Iris pigment epithelial cell (primary cell): Measurements from ENCODE around the gene DNAH17.

ENCODE experiments used
- DNase-seq: peaks from one replicate; pipeline ENCODE4 v3.0.0-alpha.2; 2011; ENCODE audit warnings: low read depth

Gene DNAH17

GRCh38 chr17:78494696-78495330 is 82.4 kb downstream of the DNAH17 start:
- no peak for DNase-seq

- DNase-seq: no peak
Observed at GRCh38 chr17:78493853-78494695, 83.1 kb downstream of the DNAH17 start.

GRCh38 chr17:78493450-78493849 is 83.7 kb downstream of the DNAH17 start:
- no peak for DNase-seq

GRCh38 chr17:78492116-78492799 is 84.9 kb downstream of the DNAH17 start:
- no peak for DNase-seq

GRCh38 chr17:78491236-78492115 is 85.7 kb downstream of the DNAH17 start:
- DNase-seq: no peak

GRCh38 chr17:78490673-78491072 is 86.5 kb downstream of the DNAH17 start:
- DNase-seq: no peak

GRCh38 chr17:78490156-78490555 is 87.0 kb downstream of the DNAH17 start:
- no peak for DNase-seq

GRCh38 chr17:78488867-78489634 is 88.1 kb downstream of the DNAH17 start:
- no peak for DNase-seq

GRCh38 chr17:78488156-78488555 is 89.0 kb downstream of the DNAH17 start:
- no peak for DNase-seq

GRCh38 chr17:78486946-78487680 is 90.1 kb downstream of the DNAH17 start:
- DNase-seq: no peak

- DNase-seq: no peak
Observed at GRCh38 chr17:78486228-78486802, 90.9 kb downstream of the DNAH17 start.

- DNase-seq: no peak
Observed at GRCh38 chr17:78485290-78486168, 91.7 kb downstream of the DNAH17 start.

GRCh38 chr17:78484271-78485246 is 92.6 kb downstream of the DNAH17 start:
- DNase-seq: peak; percentile 15

- DNase-seq: no peak
Observed at GRCh38 chr17:78479369-78479768, 97.8 kb downstream of the DNAH17 start.

- no peak for DNase-seq
Observed at GRCh38 chr17:78478757-78479297, 98.4 kb downstream of the DNAH17 start.

GRCh38 chr17:78477913-78478756 is 99.1 kb downstream of the DNAH17 start:
- DNase-seq: no peak

- DNase-seq: no peak
Observed at GRCh38 chr17:78476973-78477372, 100.2 kb downstream of the DNAH17 start.
